ENCODE measurements around the gene KIF5B. TPM values are rescaled to one million over a fixed set of nuclear protein-coding genes. Genes with fewer than 3 reads are reported as not detected.
A peak's percentile ranks its signal among the peaks of the same experiment; 100 is the strongest.

Gene KIF5B
- total and polyA plus RNA-seq, 12 donors, result 30.1 to 205 (median 155) TPM

GRCh38 chr10:32051926-32052325, 4.3 kb downstream of the KIF5B start:
- Histone ChIP-seq H3K4me1 (peaks cover 5 to 77% (median 69%) of the 10 kb centered on the region in 9 donors), H3K4me3 (peak overlapping the region in 7 of 10 donors; percentile 1 to 98 (median 26)), H3K27ac (peak overlapping the region in 7 of 10 donors; percentile 4 to 100 (median 34)), H3K9me3 (no peaks in the 10 kb centered on the region), H3K36me3 (peaks cover 0 to 18% (median 12%) of the 10 kb centered on the region in 9 donors), H3K27me3 (no peaks in the 10 kb centered on the region)
- intact Hi-C loops (cut with DNase I), result loop anchor here in 4 of 10 donors (10.0 kb wide), 4 partner anchors 153 to 323 kb away; partner anchors contain the start of gene EPC1 (in 1 of the 4)
- WGBS, 2 donors, result 20 to 21% methylated on average over 3 of the region's 3 CpGs
- TF ChIP-seq CTCF (IDR thresholded peaks at IDR 0.05), result no peak
- DNase-seq (no peak), ATAC-seq (no peak)

- DNase-seq, result no peak
- Histone ChIP-seq H3K4me1 (peaks cover 5 to 91% (median 80%) of the 10 kb centered on the region in 9 donors), H3K9me3 (no peaks in the 10 kb centered on the region), H3K27ac (peak overlapping the region in 2 of 10 donors; percentile 67 to 100), H3K36me3 (peaks cover 0 to 35% (median 25%) of the 10 kb centered on the region in 9 donors), H3K4me3 (no peak overlapping the region), H3K27me3 (no peaks in the 10 kb centered on the region)
- intact Hi-C loops (cut with DNase I), result loop anchor here in 4 of 10 donors (10.0 kb wide), 4 partner anchors 155 to 325 kb away; partner anchors contain the start of gene EPC1 (in 1 of the 4)
- 31 to 32% methylated on average over 6 of the region's 6 CpGs for WGBS, 2 donors
- ATAC-seq, result peak in 2 of 8 donors; percentile 18 to 20
- no peak for TF ChIP-seq CTCF (IDR thresholded peaks at IDR 0.05)
Observed at GRCh38 chr10:32050177-32050576, 6.0 kb downstream of the KIF5B start.

- no peak overlapping the region for H3K27ac ChIP-seq
- 64 to 67% methylated on average over 4 of the region's 4 CpGs for WGBS, 2 donors
Observed at GRCh38 chr10:32049113-32049512, 7.1 kb downstream of the KIF5B start.

GRCh38 chr10:32048282-32048681, 7.9 kb downstream of the KIF5B start:
- WGBS, 2 donors, result 87 to 91% methylated on average over 1 of the region's 1 CpG

More at GRCh38 chr10:32049113-32049512, 7.1 kb downstream of the KIF5B start:
- ATAC-seq (no peak), DNase-seq (no peak)
- no peaks in the 10 kb centered on the region for H3K9me3 ChIP-seq
- peaks cover 5 to 89% (median 85%) of the 10 kb centered on the region in 9 donors for H3K4me1 ChIP-seq
- H3K27me3 ChIP-seq, result no peaks in the 10 kb centered on the region
- intact Hi-C loops (cut with DNase I), result no loop called here
- H3K4me3 ChIP-seq, result no peak overlapping the region
- peaks cover 0 to 46% (median 25%) of the 10 kb centered on the region in 9 donors for H3K36me3 ChIP-seq
- TF ChIP-seq CTCF (IDR thresholded peaks at IDR 0.05), result no peak

More at GRCh38 chr10:32048282-32048681, 7.9 kb downstream of the KIF5B start:
- intact Hi-C loops (cut with DNase I), result no loop called here
- Histone ChIP-seq H3K4me3 (no peak overlapping the region), H3K9me3 (no peaks in the 10 kb centered on the region), H3K36me3 (peaks cover 0 to 54% (median 25%) of the 10 kb centered on the region in 9 donors), H3K27me3 (no peaks in the 10 kb centered on the region), H3K4me1 (peaks cover 5 to 89% (median 86%) of the 10 kb centered on the region in 9 donors), H3K27ac (peak overlapping the region in 1 of 10 donors; percentile 6)
- ATAC-seq, result no peak
- no peak for DNase-seq
- no peak for TF ChIP-seq CTCF (IDR thresholded peaks at IDR 0.05)
